ENCODE data around the gene CAMK1D. TPM values are rescaled to one million over a fixed set of nuclear protein-coding genes. Genes with fewer than 3 reads are reported as not detected.

Gene CAMK1D
- total and polyA plus RNA-seq, 2 donors (not counting 3 experiments of a cell fraction or from before 2014, with no cell fraction given), result 0.37 to 4.2 TPM

- no TSS peak for BruUV-seq (replicated peaks)
- H3K27ac ChIP-seq (ENCODE audit: insufficient read depth, low read depth, low read length), result no peak overlapping the region
- H3K36me3 ChIP-seq (ENCODE audit: control insufficient read depth in 2 of 2, extremely low read depth in 1 of 2, insufficient read depth in 2 of 2, low read length in 2 of 2), result no peaks in the 10 kb centered on the region
- intact Hi-C loops (cut with micrococcal nuclease), result no loop called here
- no peak overlapping the region for H3K9ac ChIP-seq (replicated peaks; ENCODE audit: extremely low read depth, insufficient read depth, low read length)
- no peaks in the 10 kb centered on the region for H3K4me1 ChIP-seq (ENCODE audit: control insufficient read depth, extremely low read depth, insufficient read depth, low read length)
- no peak overlapping the region for H2AFZ ChIP-seq (ENCODE audit: low read depth, low read length)
- H3K79me2 ChIP-seq (ENCODE audit: control insufficient read depth, insufficient read depth, low read length), result no peaks in the 10 kb centered on the region
- dilution Hi-C loops (cut with MboI; ENCODE audit: extremely low pct_ligation_motif_present, low sequenced_read_pairs), result no loop called here
- CTCF ChIA-PET, result no interaction called here
- POLR2A ChIA-PET, result no interaction called here
- no peak overlapping the region for H3K4me3 ChIP-seq (replicated peaks in 1 of 3; ENCODE audit: insufficient read depth in 1 of 3, low read depth in 1 of 3, low read length in 3 of 3)
- FAIRE-seq (no peak), DNase-seq (ENCODE audit: low read depth, low spot score) (no peak)
- H4K20me1 ChIP-seq (replicated peaks; ENCODE audit: control insufficient read depth, extremely low read depth, insufficient read depth, low read length), result no peaks in the 10 kb centered on the region
- H3K4me2 ChIP-seq (ENCODE audit: insufficient read depth, low read length), result no peak overlapping the region
- TF ChIP-seq POLR2A (IDR thresholded peaks at IDR 0.05; ENCODE audit: low read depth, low read length), result no peak
- TF ChIP-seq MYC (IDR thresholded peaks at IDR 0.05; ENCODE audit: low read depth, low read length), result no peak
- TF ChIP-seq JUN (IDR thresholded peaks at IDR 0.05; ENCODE audit: borderline replicate concordance, insufficient read depth, insufficient read length, low read depth), result no peak
- no peak for TF ChIP-seq EZH2 (IDR thresholded peaks at IDR 0.05; ENCODE audit: borderline replicate concordance, low read depth, low read length, severe bottlenecking)
- no peak for TF ChIP-seq GATA2 (IDR thresholded peaks at IDR 0.05; ENCODE audit: insufficient read depth, insufficient read length, low read depth, low read length)
- TF ChIP-seq POLR2AphosphoS5 (IDR thresholded peaks at IDR 0.05; ENCODE audit: insufficient read depth, low read depth, low read length), result no peak
- no peak for TF ChIP-seq FOS (IDR thresholded peaks at IDR 0.05; ENCODE audit: borderline replicate concordance, insufficient read depth, low read length)
- TF ChIP-seq CTCF (IDR thresholded peaks at IDR 0.05; ENCODE audit: extremely low read depth in 1 of 2, insufficient read depth in 1 of 2, low read depth in 1 of 2, low read length in 2 of 2), result no peak
- no peak for TF ChIP-seq MAX (IDR thresholded peaks at IDR 0.05; ENCODE audit: insufficient read depth, insufficient read length)
- H3K9me3 ChIP-seq (replicated peaks; ENCODE audit: control insufficient read depth, insufficient read depth, low read length), result no peaks in the 10 kb centered on the region
- H3K27me3 ChIP-seq (ENCODE audit: control insufficient read depth in 2 of 2, insufficient read depth in 2 of 2, low read length in 2 of 2), result no peaks in the 10 kb centered on the region
- H3K9me1 ChIP-seq (replicated peaks; ENCODE audit: control insufficient read depth, extremely low read depth, insufficient read depth, low read length), result no peaks in the 10 kb centered on the region
These were observed 442.4 kb downstream of the CAMK1D start for GRCh38 chr10:12791728-12792127.

Data from endothelial cell of umbilical vein (primary cell).